AG10803 (cell line): Measurements from ENCODE around the gene SLC29A4.
"Not testable (repeated sequence)": the region's sequence is repeated elsewhere in the genome, so short reads cannot be mapped to it uniquely, and the experiment has no call there.

Experiments used
- DNase-seq: peaks from one replicate; pipeline ENCODE4 v3.0.0; 2010; ENCODE audit warnings: low read depth
- H3K4me3 ChIP-seq: 2 replicates; pipeline ENCODE4 v1.5.1; 2011; ENCODE audit warnings: mild to moderate bottlenecking, low read length, control low read depth
- CTCF ChIP-seq: conservative IDR thresholded peaks from 2 replicates; pipeline ENCODE4 v1.5.1; 2011; ENCODE audit warnings: mild to moderate bottlenecking, low read length, control low read depth, inconsistent platforms

Gene SLC29A4

GRCh38 chr7:5314864-5315263 lies 32.1 kb downstream of the SLC29A4 start:
- TF ChIP-seq CTCF: no peak
- DNase-seq: no peak
- no peak overlapping the region for H3K4me3 ChIP-seq

GRCh38 chr7:5315761-5316160 lies 33.0 kb downstream of the SLC29A4 start:
- no peak for DNase-seq
- no peak for TF ChIP-seq CTCF

GRCh38 chr7:5318613-5319012 lies 35.9 kb downstream of the SLC29A4 start:
- not testable (repeated sequence) for H3K4me3 ChIP-seq, DNase-seq

More at GRCh38 chr7:5315761-5316160, 33.0 kb downstream of the SLC29A4 start:
- H3K4me3 ChIP-seq: no peak overlapping the region

GRCh38 chr7:5320391-5320790 lies 37.6 kb downstream of the SLC29A4 start:
- DNase-seq: no peak
- no peak for TF ChIP-seq CTCF
- no peak overlapping the region for H3K4me3 ChIP-seq

GRCh38 chr7:5320802-5321396 lies 38.2 kb downstream of the SLC29A4 start:
- no peak for TF ChIP-seq CTCF
- DNase-seq: no peak
- no peak overlapping the region for H3K4me3 ChIP-seq

GRCh38 chr7:5322621-5323410 lies 40.1 kb downstream of the SLC29A4 start:
- no peak for TF ChIP-seq CTCF
- DNase-seq: no peak
- H3K4me3 ChIP-seq: no peak overlapping the region

- not testable (repeated sequence) for DNase-seq, H3K4me3 ChIP-seq
Observed at GRCh38 chr7:5323800-5324781, 41.3 kb downstream of the SLC29A4 start.
